Measurements from ENCODE around the gene MOXD1.
"Not testable (repeated sequence)": the region's sequence is repeated elsewhere in the genome, so short reads cannot be mapped to it uniquely, and the experiment has no call there.

The MOXD1 gene

GRCh38 chr6:132354517-132355167, 46.6 kb downstream of the MOXD1 start:
- H3K9ac ChIP-seq (ENCODE audit: low read depth, low read length): no peak overlapping the region
- no peaks in the 10 kb centered on the region for H3K4me1 ChIP-seq (ENCODE audit: insufficient read depth, low read length)
- H3K36me3 ChIP-seq (ENCODE audit: insufficient read depth, low read length): no peaks in the 10 kb centered on the region
- no peaks in the 10 kb centered on the region; the same call in 1 of the 2 replicates for H3K9me3 ChIP-seq (ENCODE audit: control insufficient read depth, insufficient read depth, low read length)

- not testable (repeated sequence) for H3K4me1 ChIP-seq (ENCODE audit: insufficient read depth, low read length); H3K36me3 ChIP-seq (ENCODE audit: insufficient read depth, low read length); H3K9me3 ChIP-seq (ENCODE audit: control insufficient read depth, insufficient read depth, low read length); H3K9ac ChIP-seq (ENCODE audit: low read depth, low read length)
Measured at GRCh38 chr6:132351986-132352385, 49.3 kb downstream of the MOXD1 start.

- Histone ChIP-seq H3K9me3 (ENCODE audit: control insufficient read depth, insufficient read depth, low read length) (peaks cover 6% of the 10 kb centered on the region; the same call in 1 of the 2 replicates), H3K9ac (ENCODE audit: low read depth, low read length) (no peak overlapping the region), H3K36me3 (ENCODE audit: insufficient read depth, low read length) (no peaks in the 10 kb centered on the region), H3K4me1 (ENCODE audit: insufficient read depth, low read length) (no peaks in the 10 kb centered on the region)
Measured at GRCh38 chr6:132348231-132348630, 53.0 kb downstream of the MOXD1 start.

GRCh38 chr6:132344811-132345210, 56.5 kb downstream of the MOXD1 start:
- H3K36me3 ChIP-seq (ENCODE audit: insufficient read depth, low read length): no peaks in the 10 kb centered on the region
- H3K9ac ChIP-seq (ENCODE audit: low read depth, low read length): no peak overlapping the region
- peaks cover 6% of the 10 kb centered on the region; the same call in 1 of the 2 replicates for H3K9me3 ChIP-seq (ENCODE audit: control insufficient read depth, insufficient read depth, low read length)
- no peaks in the 10 kb centered on the region for H3K4me1 ChIP-seq (ENCODE audit: insufficient read depth, low read length)

GRCh38 chr6:132341646-132342045, 59.6 kb downstream of the MOXD1 start:
- Histone ChIP-seq H3K36me3 (ENCODE audit: insufficient read depth, low read length) (no peaks in the 10 kb centered on the region), H3K9me3 (ENCODE audit: control insufficient read depth, insufficient read depth, low read length) (peaks cover 6% of the 10 kb centered on the region; the same call in 1 of the 2 replicates), H3K9ac (ENCODE audit: low read depth, low read length) (no peak overlapping the region), H3K4me1 (ENCODE audit: insufficient read depth, low read length) (no peaks in the 10 kb centered on the region)

GRCh38 chr6:132334521-132334885, 66.8 kb downstream of the MOXD1 start:
- Histone ChIP-seq H3K9me3 (ENCODE audit: control insufficient read depth, insufficient read depth, low read length) (peaks cover 4% of the 10 kb centered on the region; the same call in 1 of the 2 replicates), H3K4me1 (ENCODE audit: insufficient read depth, low read length) (0 out of 2 replicates have a peak, but pooled peaks cover 6% of the 10 kb centered on the region), H3K9ac (ENCODE audit: low read depth, low read length) (no peak overlapping the region), H3K36me3 (ENCODE audit: insufficient read depth, low read length) (no peaks in the 10 kb centered on the region; the same call in 1 of the 2 replicates)

- Histone ChIP-seq H3K4me1 (ENCODE audit: insufficient read depth, low read length) (0 out of 2 replicates have a peak, but pooled peaks cover 6% of the 10 kb centered on the region), H3K9me3 (ENCODE audit: control insufficient read depth, insufficient read depth, low read length) (peaks cover 4% of the 10 kb centered on the region; the same call in 1 of the 2 replicates), H3K36me3 (ENCODE audit: insufficient read depth, low read length) (no peaks in the 10 kb centered on the region; the same call in 1 of the 2 replicates), H3K9ac (ENCODE audit: low read depth, low read length) (no peak overlapping the region)
Measured at GRCh38 chr6:132333639-132334520, 67.4 kb downstream of the MOXD1 start.

- H3K36me3 ChIP-seq (ENCODE audit: insufficient read depth, low read length): no peaks in the 10 kb centered on the region; the same call in 1 of the 2 replicates
- peaks cover 4% of the 10 kb centered on the region; the same call in 1 of the 2 replicates for H3K9me3 ChIP-seq (ENCODE audit: control insufficient read depth, insufficient read depth, low read length)
- no peak overlapping the region for H3K9ac ChIP-seq (ENCODE audit: low read depth, low read length)
- H3K4me1 ChIP-seq (ENCODE audit: insufficient read depth, low read length): 0 out of 2 replicates have a peak, but pooled peaks cover 6% of the 10 kb centered on the region
Measured at GRCh38 chr6:132330759-132331158, 70.5 kb downstream of the MOXD1 start.

GRCh38 chr6:132322398-132322797, 78.9 kb downstream of the MOXD1 start:
- no peaks in the 10 kb centered on the region for H3K4me1 ChIP-seq (ENCODE audit: insufficient read depth, low read length)
- H3K9ac ChIP-seq (ENCODE audit: low read depth, low read length): no peak overlapping the region
- H3K36me3 ChIP-seq (ENCODE audit: insufficient read depth, low read length): no peaks in the 10 kb centered on the region
- H3K9me3 ChIP-seq (ENCODE audit: control insufficient read depth, insufficient read depth, low read length): no peaks in the 10 kb centered on the region

GRCh38 chr6:132320007-132320406, 81.3 kb downstream of the MOXD1 start:
- no peaks in the 10 kb centered on the region for H3K36me3 ChIP-seq (ENCODE audit: insufficient read depth, low read length)
- no peaks in the 10 kb centered on the region for H3K4me1 ChIP-seq (ENCODE audit: insufficient read depth, low read length)
- H3K9me3 ChIP-seq (ENCODE audit: control insufficient read depth, insufficient read depth, low read length): peaks cover 5% of the 10 kb centered on the region; the same call in 1 of the 2 replicates
- H3K9ac ChIP-seq (ENCODE audit: low read depth, low read length): no peak overlapping the region

GRCh38 chr6:132316970-132317369, 84.3 kb downstream of the MOXD1 start:
- H3K4me1 ChIP-seq (ENCODE audit: insufficient read depth, low read length): no peaks in the 10 kb centered on the region
- H3K9me3 ChIP-seq (ENCODE audit: control insufficient read depth, insufficient read depth, low read length): peaks cover 5% of the 10 kb centered on the region; the same call in 1 of the 2 replicates
- H3K9ac ChIP-seq (ENCODE audit: low read depth, low read length): no peak overlapping the region
- no peaks in the 10 kb centered on the region for H3K36me3 ChIP-seq (ENCODE audit: insufficient read depth, low read length)

GRCh38 chr6:132314432-132314831, 86.8 kb downstream of the MOXD1 start:
- H3K9ac ChIP-seq (ENCODE audit: low read depth, low read length): no peak overlapping the region
- H3K4me1 ChIP-seq (ENCODE audit: insufficient read depth, low read length): no peaks in the 10 kb centered on the region
- peaks cover 5% of the 10 kb centered on the region; the same call in 1 of the 2 replicates for H3K9me3 ChIP-seq (ENCODE audit: control insufficient read depth, insufficient read depth, low read length)
- H3K36me3 ChIP-seq (ENCODE audit: insufficient read depth, low read length): no peaks in the 10 kb centered on the region

GRCh38 chr6:132310921-132311320, 90.4 kb downstream of the MOXD1 start:
- H3K9ac ChIP-seq (ENCODE audit: low read depth, low read length): no peak overlapping the region
- no peaks in the 10 kb centered on the region for H3K36me3 ChIP-seq (ENCODE audit: insufficient read depth, low read length)
- no peaks in the 10 kb centered on the region for H3K9me3 ChIP-seq (ENCODE audit: control insufficient read depth, insufficient read depth, low read length)
- H3K4me1 ChIP-seq (ENCODE audit: insufficient read depth, low read length): no peaks in the 10 kb centered on the region

- H3K9ac ChIP-seq (ENCODE audit: low read depth, low read length); H3K9me3 ChIP-seq (ENCODE audit: control insufficient read depth, insufficient read depth, low read length); H3K4me1 ChIP-seq (ENCODE audit: insufficient read depth, low read length); H3K36me3 ChIP-seq (ENCODE audit: insufficient read depth, low read length): not testable (repeated sequence)
Measured at GRCh38 chr6:132310151-132310550, 91.1 kb downstream of the MOXD1 start.

All from ES-I3 (cell line).